Measurements from ENCODE around the gene LMNTD2. TPM values are rescaled to one million over a fixed set of nuclear protein-coding genes. Genes with fewer than 3 reads are reported as not detected.

Gene LMNTD2
- total and polyA plus RNA-seq, 2 experiments from 2014 or later = 7.3 to 15.9 TPM

DNA sequence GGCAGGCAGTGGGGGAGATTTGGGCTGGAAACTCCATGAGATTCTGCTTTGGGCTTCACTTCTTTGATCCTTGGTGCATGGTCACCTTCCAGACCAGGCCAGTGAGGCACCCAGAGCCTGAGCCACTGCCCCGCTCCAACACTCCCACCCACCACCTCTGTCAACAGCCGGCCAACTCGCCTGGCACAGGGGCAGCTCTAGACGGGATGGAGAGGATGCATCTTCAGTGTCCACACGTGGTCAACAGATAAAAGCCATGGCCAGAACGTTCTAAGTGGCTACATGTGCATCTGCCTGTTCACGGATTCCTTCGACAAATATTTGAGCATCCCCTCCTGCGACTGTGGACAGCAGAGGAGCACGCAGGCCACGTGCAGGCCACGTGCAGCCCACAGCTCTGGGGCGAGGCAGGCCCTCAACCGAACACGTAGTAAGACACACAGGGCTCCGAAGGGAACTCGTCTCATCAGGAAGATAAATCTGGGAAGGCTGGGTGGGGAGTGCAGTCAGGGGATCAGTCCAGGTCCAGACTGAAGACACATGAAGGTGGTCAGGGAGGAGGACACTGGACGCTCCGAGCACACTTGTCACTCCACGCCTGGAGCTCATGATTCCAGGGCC lies 22.0 kb downstream of the LMNTD2 start:
- no peaks in the 10 kb centered on the region for H3K27me3 ChIP-seq
- 92% methylated on average over 20 of the region's 20 CpGs for WGBS (ENCODE audit: low lambda C conversion rate, missing lambda C conversion rate)
- H3K4me3 ChIP-seq = no peak overlapping the region
- H4K20me1 ChIP-seq (ENCODE audit: insufficient read depth, poor library complexity, severe bottlenecking) = peaks cover 13% of the 10 kb centered on the region
- H3K4me2 ChIP-seq = no peak overlapping the region
- peaks cover 10% of the 10 kb centered on the region for H3K79me2 ChIP-seq
- H3K9me2 ChIP-seq (replicated peaks; ENCODE audit: insufficient read depth) = no peaks in the 10 kb centered on the region
- H3K27ac ChIP-seq = no peak overlapping the region
- no peak overlapping the region for H2AFZ ChIP-seq
- no peaks in the 10 kb centered on the region for H3K36me3 ChIP-seq (replicated peaks; ENCODE audit: insufficient read depth, low read depth)
- no peak for DNase-seq (ENCODE audit: low spot score)
- peaks cover 25% of the 10 kb centered on the region for H3K4me1 ChIP-seq (ENCODE audit: insufficient read depth)
- TF ChIP-seq EZH2 (IDR thresholded peaks at IDR 0.05; ENCODE audit: borderline replicate concordance) = no peak
- TF ChIP-seq EZH2phosphoT487 (IDR thresholded peaks at IDR 0.05; ENCODE audit: low read depth, severe bottlenecking, unreplicated experiment) = no peak
- no peak for TF ChIP-seq CTCF (IDR thresholded peaks at IDR 0.05; ENCODE audit: poor library complexity)
- no peaks in the 10 kb centered on the region for H3K9me3 ChIP-seq (ENCODE audit: low read depth)

GRCh38 chr11:537622-538430 lies 22.7 kb downstream of the LMNTD2 start:
- Histone ChIP-seq H3K9me3 (ENCODE audit: low read depth) (no peaks in the 10 kb centered on the region), H3K9me2 (replicated peaks; ENCODE audit: insufficient read depth) (no peaks in the 10 kb centered on the region), H3K27ac (no peak overlapping the region), H3K36me3 (replicated peaks; ENCODE audit: insufficient read depth, low read depth) (no peaks in the 10 kb centered on the region), H3K27me3 (no peaks in the 10 kb centered on the region), H3K4me1 (ENCODE audit: insufficient read depth) (peaks cover 25% of the 10 kb centered on the region), H3K4me3 (no peak overlapping the region), H3K4me2 (peak overlapping the region; percentile 95), H2AFZ (no peak overlapping the region), H3K79me2 (peaks cover 10% of the 10 kb centered on the region), H4K20me1 (ENCODE audit: insufficient read depth, poor library complexity, severe bottlenecking) (peaks cover 15% of the 10 kb centered on the region)
- peak; percentile 4 for DNase-seq (ENCODE audit: low spot score)
- 43% methylated on average over 19 of the region's 19 CpGs for WGBS (ENCODE audit: low lambda C conversion rate, missing lambda C conversion rate)
- no peak for TF ChIP-seq CTCF (IDR thresholded peaks at IDR 0.05; ENCODE audit: poor library complexity)
- no peak for TF ChIP-seq EZH2phosphoT487 (IDR thresholded peaks at IDR 0.05; ENCODE audit: low read depth, severe bottlenecking, unreplicated experiment)
- no peak for TF ChIP-seq EZH2 (IDR thresholded peaks at IDR 0.05; ENCODE audit: borderline replicate concordance)

DNA sequence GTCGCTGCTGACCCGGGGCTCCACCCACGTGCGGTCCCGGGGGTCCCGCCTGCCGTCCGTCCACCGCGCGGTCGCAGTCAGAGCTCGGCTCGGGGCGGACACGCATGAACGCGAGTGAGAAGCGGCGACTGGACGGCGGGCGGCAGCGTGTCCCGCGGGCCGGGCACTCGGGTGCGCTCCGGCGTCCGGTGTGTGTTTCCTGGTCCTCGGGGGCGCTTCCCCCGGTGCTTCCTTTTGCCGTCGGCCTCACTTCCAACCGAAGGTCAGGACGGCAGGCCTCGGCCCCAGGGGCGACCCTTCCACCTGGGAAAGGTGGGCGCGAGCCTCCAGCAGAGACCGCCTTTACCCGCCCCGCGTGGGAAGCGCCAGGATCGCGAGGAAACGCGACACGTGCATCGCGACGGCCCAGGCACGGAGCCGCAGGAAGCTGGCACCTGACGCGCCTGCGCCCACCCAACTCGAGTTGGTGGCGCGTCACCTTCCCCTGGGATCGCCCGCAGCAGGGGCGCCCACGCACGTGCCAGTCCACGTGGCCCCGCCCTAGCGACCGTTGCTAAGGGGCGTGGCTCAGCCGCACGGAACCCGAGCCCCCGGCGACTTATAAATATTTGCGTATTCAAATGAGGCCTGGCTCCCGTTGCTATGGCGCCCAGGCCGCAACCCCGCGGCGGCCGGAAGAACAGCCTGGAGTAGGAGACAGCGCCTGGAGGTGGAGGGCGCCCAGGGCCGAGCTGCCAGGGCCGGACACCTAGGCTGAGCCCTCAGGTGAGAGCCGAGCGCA lies 23.5 kb downstream of the LMNTD2 start, which contains the start of gene LRRC56:
Gene LRRC56, plus strand, starts transcription at position 687 of the 781 bp plus-strand sequence. CDS start 3,158 bp downstream, outside the sequence.
- DNase-seq (ENCODE audit: low spot score) = peak; percentile 93
- peak within 1 kb of the TSS; percentile 95 for H3K4me2 ChIP-seq
- H2AFZ ChIP-seq = peak within 1 kb of the TSS; percentile 22
- no peaks in the 10 kb centered on the region for H3K27me3 ChIP-seq
- H3K27ac ChIP-seq = peak within 1 kb of the TSS; percentile 87
- H3K4me1 ChIP-seq (ENCODE audit: insufficient read depth) = peaks cover 25% of the 10 kb centered on the region
- H3K79me2 ChIP-seq = peaks cover 10% of the 10 kb centered on the region
- H3K9me3 ChIP-seq (ENCODE audit: low read depth) = no peaks in the 10 kb centered on the region
- peaks cover 15% of the 10 kb centered on the region for H4K20me1 ChIP-seq (ENCODE audit: insufficient read depth, poor library complexity, severe bottlenecking)
- no peaks in the 10 kb centered on the region for H3K9me2 ChIP-seq (replicated peaks; ENCODE audit: insufficient read depth)
- no peak for TF ChIP-seq EZH2phosphoT487 (IDR thresholded peaks at IDR 0.05; ENCODE audit: low read depth, severe bottlenecking, unreplicated experiment)
- TF ChIP-seq CTCF (IDR thresholded peaks at IDR 0.05; ENCODE audit: poor library complexity) = no peak
- no peak for TF ChIP-seq EZH2 (IDR thresholded peaks at IDR 0.05; ENCODE audit: borderline replicate concordance)
- WGBS (ENCODE audit: low lambda C conversion rate, missing lambda C conversion rate) = 3% methylated on average over 80 of the region's 93 CpGs
- H3K4me3 ChIP-seq = peak within 1 kb of the TSS; percentile 72
- no peaks in the 10 kb centered on the region for H3K36me3 ChIP-seq (replicated peaks; ENCODE audit: insufficient read depth, low read depth)
